IMR-90 (cell line): ENCODE measurements around the gene POU2AF1. TPM values are rescaled to one million over a fixed set of nuclear protein-coding genes. Genes with fewer than 3 reads are reported as not detected.

Experiments used
- ATAC-seq: fragments of 200-7000 bp; cut with Tn5 transposase; 2 replicates; pipeline ENCODE4 v1.9.1; 2020; ENCODE audit warnings: low read depth, mild to moderate bottlenecking, moderate library complexity
- BruUV-seq: library from RNA; stranded (reverse); fragments of 400-500 nt; replicated peaks from 2 replicates; lab custom pipeline; 2021; lab: Mats Ljungman, UMichigan
- CTCF ChIA-PET: fragments of 300-600 bp; formaldehyde crosslinking; extraction: SDS; loops from one replicate; lab custom pipeline; 2021; ENCODE audit warnings: antibody characterized with exemption; lab: Yijun Ruan, JAX
- POLR2A ChIA-PET: fragments of 300-600 bp; sonication (Branson Sonifier 250); formaldehyde crosslinking; loops from one replicate; lab custom pipeline; 2022; ENCODE audit warnings: antibody characterized with exemption; ENCODE audit not compliant: unreplicated experiment; lab: Charles Lee
- DNase-seq: peaks from one replicate; pipeline ENCODE4 v3.0.0; 2013
- H2AFZ ChIP-seq: replicated peaks from 2 replicates; pipeline ENCODE3; 2013; ENCODE audit warnings: low read length, mild to moderate bottlenecking; ENCODE audit not compliant: poor library complexity
- H2AK5ac ChIP-seq: 2 replicates; pipeline ENCODE4 v1.6.1; 2013; ENCODE audit warnings: low read depth, low read length, inconsistent platforms
- H2AK9ac ChIP-seq: replicated peaks from 2 replicates; pipeline ENCODE3; 2013; ENCODE audit warnings: mild to moderate bottlenecking, low read depth, low read length, moderate library complexity; ENCODE audit not compliant: poor library complexity
- H2BK120ac ChIP-seq: 2 replicates; pipeline ENCODE4 v1.6.1; 2013; ENCODE audit warnings: low read depth, low read length, inconsistent platforms
- H2BK15ac ChIP-seq: 3 replicates; pipeline ENCODE4 v1.6.1; 2013; ENCODE audit warnings: low read depth, low read length, inconsistent platforms
- H2BK20ac ChIP-seq: 2 replicates; pipeline ENCODE4 v1.6.1; 2013; ENCODE audit warnings: low read depth, mild to moderate bottlenecking, inconsistent platforms, low read length, moderate library complexity
- H2BK5ac ChIP-seq: 2 replicates; pipeline ENCODE4 v1.6.1; 2013; ENCODE audit warnings: mild to moderate bottlenecking, low read depth, low read length, inconsistent platforms; ENCODE audit not compliant: poor library complexity, severe bottlenecking
- H3K14ac ChIP-seq: replicated peaks from 2 replicates; pipeline ENCODE4 v1.6.1; 2013; ENCODE audit warnings: low read depth, low read length, inconsistent platforms
- H3K18ac ChIP-seq: 2 replicates; pipeline ENCODE4 v1.6.1; 2013; ENCODE audit warnings: low read depth, low read length, control low read depth
- H3K23ac ChIP-seq: 2 replicates; pipeline ENCODE4 v1.6.1; 2013; ENCODE audit warnings: low read depth, low read length, inconsistent platforms
- H3K27ac ChIP-seq: 2 replicates; pipeline ENCODE4 v1.5.1; 2013; ENCODE audit warnings: mild to moderate bottlenecking, control low read depth, low read length; ENCODE audit not compliant: insufficient read depth
- H3K27me3 ChIP-seq: 2 replicates; pipeline ENCODE4 v1.6.1; 2013; ENCODE audit warnings: low read length; ENCODE audit not compliant: control insufficient read depth, insufficient read depth
- H3K36me3 ChIP-seq: 2 replicates; pipeline ENCODE4 v1.6.1; 2013; ENCODE audit warnings: low read length, mixed read lengths; ENCODE audit not compliant: control insufficient read depth, insufficient read depth
- H3K4ac ChIP-seq: 2 replicates; pipeline ENCODE4 v1.6.1; 2013; ENCODE audit warnings: low read depth, low read length, inconsistent platforms
- H3K4me1 ChIP-seq: 2 replicates; pipeline ENCODE4 v1.6.1; 2013; ENCODE audit warnings: low read length, mixed read lengths; ENCODE audit not compliant: control insufficient read depth, insufficient read depth
- H3K4me2 ChIP-seq: 2 replicates; pipeline ENCODE4 v1.6.1; 2013; ENCODE audit warnings: low read depth, mild to moderate bottlenecking, control low read depth, low read length, moderate library complexity
- H3K4me3 ChIP-seq: 2 replicates; pipeline ENCODE4 v1.5.1; 2013; ENCODE audit warnings: low read depth, mild to moderate bottlenecking, control low read depth, low read length, moderate library complexity; ENCODE audit not compliant: insufficient read depth
- H3K56ac ChIP-seq: 2 replicates; pipeline ENCODE4 v1.6.1; 2013; ENCODE audit warnings: low read length, inconsistent platforms; ENCODE audit not compliant: insufficient read depth; ENCODE audit errors: extremely low read depth
- H3K79me1 ChIP-seq, 2 experiments: 2 replicates each; pipeline ENCODE4 v1.6.1; 2013; ENCODE audit warnings: low read length in 2 of 2, inconsistent platforms in 1 of 2, low read depth in 1 of 2
- H3K9ac ChIP-seq: 2 replicates; pipeline ENCODE4 v1.6.1; 2013; ENCODE audit warnings: low read depth, low read length, control low read depth
- H3K9me1 ChIP-seq: 2 replicates; pipeline ENCODE4 v1.6.1; 2013; ENCODE audit warnings: low read length, inconsistent platforms; ENCODE audit not compliant: insufficient read depth
- H3K9me3 ChIP-seq: 2 replicates; pipeline ENCODE4 v1.6.1; 2013; ENCODE audit warnings: low read length; ENCODE audit not compliant: control insufficient read depth, insufficient read depth
- H4K20me1 ChIP-seq: 2 replicates; pipeline ENCODE4 v1.6.1; 2013; ENCODE audit warnings: low read length, inconsistent platforms; ENCODE audit not compliant: insufficient read depth
- H4K5ac ChIP-seq: 2 replicates; pipeline ENCODE4 v1.6.1; 2013; ENCODE audit warnings: mild to moderate bottlenecking, low read depth, low read length, control low read depth
- H4K8ac ChIP-seq, 2 experiments: 2 replicates each; pipeline ENCODE4 v1.6.1; 2013; ENCODE audit warnings: low read depth in 2 of 2, low read length in 2 of 2, control low read depth in 1 of 2, inconsistent platforms in 1 of 2
- H4K91ac ChIP-seq: 2 replicates; pipeline ENCODE4 v1.6.1; 2013; ENCODE audit warnings: low read depth, low read length, inconsistent platforms; ENCODE audit not compliant: insufficient read depth
- BHLHE40 ChIP-seq: fragments of 150-350 bp; IDR thresholded peaks from 2 replicates; pipeline ENCODE4 v1.6.1; 2016; ENCODE audit warnings: mild to moderate bottlenecking, low read depth, low read length
- FOS ChIP-seq: fragments of 150-350 bp; IDR thresholded peaks from 2 replicates; pipeline ENCODE4 v1.6.1; 2016; ENCODE audit warnings: low read depth, low read length
- MAZ ChIP-seq: IDR thresholded peaks from 2 replicates; pipeline ENCODE4 v1.6.1; 2012; ENCODE audit warnings: low read depth, mild to moderate bottlenecking, low read length, improper control_type of control experiment, moderate library complexity, borderline replicate concordance
- RAD21 ChIP-seq: IDR thresholded peaks from 2 replicates; pipeline ENCODE4 v1.6.1; 2012; ENCODE audit warnings: low read length, improper control_type of control experiment
- RCOR1 ChIP-seq: IDR thresholded peaks from 2 replicates; pipeline ENCODE4 v1.6.1; 2012; ENCODE audit warnings: mild to moderate bottlenecking, low read length, improper control_type of control experiment; ENCODE audit not compliant: insufficient replicate concordance
- dilution Hi-C: fragments of 300-500 bp; cut with HindIII; formaldehyde crosslinking; loops from one replicate; pipeline ENCODE4 v1.14.3; 2018; ENCODE audit warnings: low sequenced_read_pairs; ENCODE audit not compliant: unreplicated experiment
- in situ Hi-C: fragments of 300-500 bp; cut with MboI; formaldehyde crosslinking; loops from 3 replicates; pipeline ENCODE4 v1.14.3; 2019; ENCODE audit warnings: low sequenced_read_pairs, inconsistent platforms, mixed read lengths
- intact Hi-C: fragments of 100-400 bp; cut with micrococcal nuclease; formaldehyde crosslinking; loops from 2 replicates; pipeline ENCODE4 v1.10.0; 2022
- polyA plus RNA-seq, 3 experiments: library from polyadenylated mRNA; depleted of rRNA; stranded (reverse); fragments of >200 nt; gene quantifications; 2 replicates each; pipeline ENCODE4 v1.2.3, GENCODE V29; 2012; ENCODE audit warnings: low replicate concordance in 1 of 3
- total RNA-seq: library from RNA; depleted of rRNA; stranded (reverse); fragments of >200 nt; gene quantifications from 2 replicates; pipeline ENCODE4 v1.2.3, GENCODE V29; 2012
- TF ChIP-seq, protein P1 (sequence below): fragments of 150-350 bp; IDR thresholded peaks from 2 replicates; pipeline ENCODE4 v1.6.1; 2016; ENCODE audit warnings: low read depth, mild to moderate bottlenecking, low read length, moderate library complexity, borderline replicate concordance

The POU2AF1 gene
- total and polyA plus RNA-seq, 2 of the 4 experiments (the other 2 are of a cell fraction), result not detected

DNA sequence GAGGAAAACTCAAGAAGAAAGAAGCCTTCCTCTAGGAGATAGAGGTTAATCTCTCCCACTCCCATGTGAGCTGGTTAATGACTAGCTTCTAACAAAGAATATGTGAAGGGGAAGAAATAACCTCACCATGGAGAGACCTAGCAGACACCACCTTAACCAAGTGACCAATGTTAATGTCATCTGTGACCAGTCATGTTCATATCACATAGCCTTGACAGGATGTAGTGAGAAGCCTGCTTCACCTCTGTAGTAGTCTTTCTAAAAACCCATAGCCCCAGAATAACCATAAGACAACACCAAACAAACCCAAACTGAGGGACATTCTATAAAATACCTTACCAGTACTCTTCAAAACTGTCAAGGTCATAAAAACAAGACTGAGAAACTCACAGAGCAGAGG is 21.5 kb upstream of the POU2AF1 start:
- H4K91ac ChIP-seq, result no peak overlapping the region
- no peak for ATAC-seq
- no peak overlapping the region for H3K9ac ChIP-seq
- intact Hi-C loops, result no loop called here
- H4K8ac ChIP-seq, result no peak overlapping the region
- H2BK120ac ChIP-seq, result no peak overlapping the region
- H4K20me1 ChIP-seq, result no peaks in the 10 kb centered on the region
- H2AK5ac ChIP-seq, result no peak overlapping the region
- no peak overlapping the region for H3K4me3 ChIP-seq
- no peaks in the 10 kb centered on the region for H3K9me1 ChIP-seq
- no peak overlapping the region for H3K4ac ChIP-seq
- no peak overlapping the region for H2AK9ac ChIP-seq
- no peak overlapping the region for H2AFZ ChIP-seq
- no peak overlapping the region for H3K27ac ChIP-seq
- no peak for DNase-seq
- no peak overlapping the region for H3K18ac ChIP-seq
- H3K14ac ChIP-seq, result no peak overlapping the region
- H3K79me1 ChIP-seq, result no peaks in the 10 kb centered on the region
- no peak overlapping the region for H2BK5ac ChIP-seq
- H2BK15ac ChIP-seq, result no peak overlapping the region
- no TSS peak for BruUV-seq
- H3K9me3 ChIP-seq, result no peaks in the 10 kb centered on the region
- no peaks in the 10 kb centered on the region for H3K36me3 ChIP-seq
- dilution Hi-C loops, result no loop called here
- no peak overlapping the region for H2BK20ac ChIP-seq
- TF ChIP-seq, protein P1, sequence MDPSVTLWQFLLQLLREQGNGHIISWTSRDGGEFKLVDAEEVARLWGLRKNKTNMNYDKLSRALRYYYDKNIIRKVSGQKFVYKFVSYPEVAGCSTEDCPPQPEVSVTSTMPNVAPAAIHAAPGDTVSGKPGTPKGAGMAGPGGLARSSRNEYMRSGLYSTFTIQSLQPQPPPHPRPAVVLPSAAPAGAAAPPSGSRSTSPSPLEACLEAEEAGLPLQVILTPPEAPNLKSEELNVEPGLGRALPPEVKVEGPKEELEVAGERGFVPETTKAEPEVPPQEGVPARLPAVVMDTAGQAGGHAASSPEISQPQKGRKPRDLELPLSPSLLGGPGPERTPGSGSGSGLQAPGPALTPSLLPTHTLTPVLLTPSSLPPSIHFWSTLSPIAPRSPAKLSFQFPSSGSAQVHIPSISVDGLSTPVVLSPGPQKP, result no peak
- no peak for TF ChIP-seq RAD21
- no peak for TF ChIP-seq MAZ
- TF ChIP-seq RCOR1, result no peak
- no peak for TF ChIP-seq BHLHE40
- no peak for TF ChIP-seq FOS
- in situ Hi-C loops, result no loop called here
- no peak overlapping the region for H4K5ac ChIP-seq
- CTCF ChIA-PET, result interaction anchor here (0.6 kb wide), 1 partner anchor 9 kb away, joined by 3 read pairs; no protein-coding TSS in a partner anchor
- POLR2A ChIA-PET, result no interaction called here
- H3K4me1 ChIP-seq, result no peaks in the 10 kb centered on the region
- no peak overlapping the region for H3K4me2 ChIP-seq
- H3K56ac ChIP-seq, result no peak overlapping the region
- H3K23ac ChIP-seq, result no peak overlapping the region
- H3K27me3 ChIP-seq, result peaks cover 24% of the 10 kb centered on the region
